Karpas-422 (cell line): ENCODE data around the gene MAMDC4. TPM values are rescaled to one million over a fixed set of nuclear protein-coding genes. Genes with fewer than 3 reads are reported as not detected.

Source experiments
- DNase-seq: peaks from one replicate; pipeline ENCODE4 v3.0.0-alpha.2; 2015
- H2AFZ ChIP-seq: fragments of 200-600 bp; sonication (generic); 2 replicates; pipeline ENCODE4 v1.6.1; 2014; ENCODE audit warnings: antibody characterized with exemption, low read length, mixed read lengths
- H3K27ac ChIP-seq: fragments of 200-600 bp; sonication (generic); 2 replicates; pipeline ENCODE4 v1.5.1; 2014; ENCODE audit warnings: mild to moderate bottlenecking, low read length, moderate library complexity
- H3K27me3 ChIP-seq: fragments of 200-600 bp; sonication (generic); 2 replicates; pipeline ENCODE4 v1.6.1; 2014; ENCODE audit warnings: low read length, mixed read lengths
- H3K36me3 ChIP-seq: fragments of 200-600 bp; sonication (generic); 2 replicates; pipeline ENCODE4 v1.6.1; 2014; ENCODE audit warnings: low read length, mixed read lengths; ENCODE audit not compliant: insufficient read depth
- H3K4me1 ChIP-seq: fragments of 200-600 bp; sonication (generic); 2 replicates; pipeline ENCODE4 v1.6.1; 2014; ENCODE audit warnings: mild to moderate bottlenecking, low read length, mixed read lengths
- H3K4me2 ChIP-seq: fragments of 200-600 bp; sonication (generic); 2 replicates; pipeline ENCODE4 v1.6.1; 2014; ENCODE audit warnings: low read length, low read depth, mild to moderate bottlenecking; ENCODE audit not compliant: poor library complexity, severe bottlenecking
- H3K4me3 ChIP-seq: fragments of 200-600 bp; sonication (generic); 2 replicates; pipeline ENCODE4 v1.5.1; 2014; ENCODE audit warnings: mild to moderate bottlenecking, antibody characterized with exemption, low read length, mixed read lengths
- H3K79me2 ChIP-seq: fragments of 200-600 bp; sonication (generic); 2 replicates; pipeline ENCODE4 v1.6.1; 2014; ENCODE audit warnings: mild to moderate bottlenecking, low read length, mixed read lengths
- H3K9ac ChIP-seq: fragments of 200-600 bp; sonication (generic); 2 replicates; pipeline ENCODE4 v1.6.0; 2014; ENCODE audit warnings: low read length
- H3K9me2 ChIP-seq: fragments of 200-600 bp; sonication (generic), shearing (Covaris generic); replicated peaks from 2 replicates; pipeline ENCODE4 v1.6.0; 2014; ENCODE audit warnings: mild to moderate bottlenecking, low read length, moderate library complexity; ENCODE audit not compliant: insufficient read depth
- H3K9me3 ChIP-seq: fragments of 300-700, 200-600 bp; sonication (generic); 2 replicates; pipeline ENCODE4 v1.6.1; 2014; ENCODE audit warnings: low read length, mixed read lengths
- H4K20me1 ChIP-seq: fragments of 200-600 bp; sonication (generic); 2 replicates; pipeline ENCODE4 v1.6.1; 2014; ENCODE audit warnings: mild to moderate bottlenecking, antibody characterized with exemption, low read length, low read depth; ENCODE audit not compliant: insufficient read depth
- total RNA-seq: library from RNA; depleted of rRNA; stranded (reverse); fragments of >200 nt; shearing (Covaris generic); gene quantifications from 2 replicates; pipeline ENCODE4 v1.2.3, GENCODE V29; 2014; ENCODE audit warnings: low replicate concordance

MAMDC4 gene
- total RNA-seq, 1 experiment from 2014 or later = 7.9 TPM

DNA sequence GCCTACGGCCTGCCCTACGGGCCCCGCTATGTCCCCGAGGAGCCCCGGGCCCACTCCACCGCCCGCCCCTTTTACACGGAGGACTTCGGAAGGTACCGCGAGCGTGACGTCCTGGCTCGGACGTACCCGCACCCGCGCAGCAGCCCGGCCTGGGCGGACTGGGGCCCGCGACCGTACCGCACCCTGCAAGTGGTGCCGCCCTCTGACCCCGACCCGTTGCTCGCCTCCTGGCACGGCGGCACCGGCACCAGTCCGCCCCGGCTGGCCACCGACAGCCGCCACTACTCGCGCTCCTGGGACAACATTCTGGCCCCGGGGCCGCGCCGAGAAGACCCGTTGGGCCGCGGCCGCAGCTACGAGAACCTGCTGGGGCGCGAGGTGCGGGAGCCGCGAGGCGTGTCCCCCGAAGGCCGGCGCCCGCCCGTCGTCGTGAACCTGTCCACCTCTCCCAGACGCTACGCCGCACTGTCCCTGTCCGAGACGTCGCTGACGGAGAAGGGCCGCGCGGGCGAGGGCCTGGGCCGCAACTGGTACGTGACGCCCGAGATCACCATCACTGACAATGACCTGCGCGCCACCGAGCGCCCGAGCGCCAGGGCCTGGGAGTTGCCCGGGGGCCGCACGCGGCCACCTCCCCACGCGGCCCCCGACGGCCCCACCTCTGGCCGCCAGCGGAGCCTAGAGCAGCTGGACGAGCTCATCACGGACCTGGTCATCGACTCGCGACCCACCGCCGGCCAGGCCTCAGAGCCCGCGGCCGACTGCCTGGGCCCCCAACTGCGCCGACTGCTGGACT is 6.5 kb upstream of the MAMDC4 start:
- Histone ChIP-seq H3K4me2 (no peak overlapping the region), H3K4me3 (no peak overlapping the region), H3K9ac (no peak overlapping the region), H3K4me1 (peaks cover 42% of the 10 kb centered on the region), H3K79me2 (no peaks in the 10 kb centered on the region), H4K20me1 (peaks cover 11% of the 10 kb centered on the region), H3K36me3 (peaks cover under 1% of the 10 kb centered on the region; the same call in 1 of the 2 replicates), H3K9me3 (no peaks in the 10 kb centered on the region), H3K9me2 (no peaks in the 10 kb centered on the region), H3K27me3 (no peaks in the 10 kb centered on the region), H3K27ac (no peak overlapping the region), H2AFZ (no peak overlapping the region)
- DNase-seq = no peak

DNA sequence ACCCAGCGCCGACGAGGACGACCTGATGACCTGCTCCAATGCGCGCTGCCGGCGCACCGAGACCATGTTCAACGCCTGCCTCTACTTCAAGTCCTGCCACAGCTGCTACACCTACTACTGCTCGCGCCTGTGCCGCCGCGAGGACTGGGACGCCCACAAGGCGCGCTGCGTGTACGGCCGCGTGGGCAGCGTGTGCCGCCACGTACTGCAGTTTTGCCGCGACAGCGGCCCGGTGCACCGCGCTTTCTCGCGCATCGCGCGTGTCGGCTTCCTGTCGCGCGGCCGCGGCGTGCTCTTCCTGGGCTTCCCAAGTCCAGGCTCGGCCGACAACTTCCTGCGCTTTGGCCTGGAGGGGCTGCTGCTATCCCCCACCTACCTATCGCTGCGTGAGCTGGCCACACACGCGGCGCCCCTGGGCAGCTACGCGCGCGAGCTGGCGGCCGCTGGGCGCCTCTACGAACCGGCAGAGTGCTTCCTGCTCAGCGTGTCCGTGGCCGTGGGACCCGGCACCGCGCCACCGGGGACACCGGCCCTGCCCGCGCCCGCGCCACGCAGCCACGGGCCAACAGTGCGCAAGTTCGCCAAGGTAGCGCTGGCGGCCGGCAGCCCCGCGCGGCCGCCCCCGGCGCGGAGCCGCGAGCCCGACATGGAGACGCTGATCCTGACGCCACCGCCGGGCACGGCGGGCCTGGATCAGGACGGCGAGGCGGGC is 5.6 kb upstream of the MAMDC4 start:
- Histone ChIP-seq H3K4me3 (no peak overlapping the region), H3K4me1 (peaks cover 33% of the 10 kb centered on the region)

DNA sequence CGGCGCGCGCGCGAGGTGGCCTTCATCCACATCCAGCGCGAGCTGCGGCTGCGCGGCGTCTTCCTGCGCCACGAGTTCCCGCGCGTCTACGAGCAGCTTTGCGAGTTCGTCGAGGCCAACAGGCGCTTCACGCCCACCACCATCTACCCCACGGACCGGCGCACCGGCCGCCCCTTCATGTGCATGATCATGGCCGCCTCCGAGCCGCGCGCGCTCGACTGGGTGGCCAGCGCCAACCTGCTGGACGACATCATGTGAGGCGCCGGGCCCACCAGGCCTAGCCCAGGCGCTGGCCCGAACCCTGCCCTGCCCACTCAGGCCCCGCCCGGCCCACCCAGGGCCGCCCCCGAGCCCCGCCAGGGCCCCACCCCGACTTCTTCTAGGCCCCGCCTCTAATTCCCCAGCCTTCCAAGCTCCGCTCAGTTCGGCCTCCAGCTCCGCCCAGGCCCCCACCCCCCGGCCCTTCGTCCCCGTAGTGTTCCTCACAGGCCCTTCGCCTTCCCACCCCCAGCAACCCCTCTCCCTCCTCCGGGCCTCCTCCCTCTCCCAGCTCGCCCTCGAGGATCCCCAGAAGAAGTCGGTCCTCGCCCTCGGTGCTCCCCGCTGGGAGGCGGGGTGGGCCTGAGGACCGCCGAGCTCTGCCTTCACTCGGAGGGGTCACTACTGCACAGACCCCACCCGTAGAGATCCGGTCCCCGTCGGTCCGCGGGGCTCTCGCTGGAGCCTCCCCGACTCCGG is 4.9 kb upstream of the MAMDC4 start:
- peak; percentile 82 for DNase-seq
- Histone ChIP-seq H3K9ac (peak overlapping the region; percentile 73), H3K4me1 (peaks cover 27% of the 10 kb centered on the region), H4K20me1 (peaks cover 13% of the 10 kb centered on the region), H3K4me2 (peak overlapping the region; percentile 74), H3K9me2 (no peaks in the 10 kb centered on the region), H3K9me3 (no peaks in the 10 kb centered on the region), H2AFZ (no peak overlapping the region), H3K27ac (peak overlapping the region; percentile 63), H3K27me3 (no peaks in the 10 kb centered on the region), H3K36me3 (peaks cover 3% of the 10 kb centered on the region; the same call in 1 of the 2 replicates), H3K79me2 (no peaks in the 10 kb centered on the region), H3K4me3 (peak overlapping the region; percentile 79)

More for the DNA sequence above, 5.6 kb upstream of the MAMDC4 start:
- H3K9me2 ChIP-seq = no peaks in the 10 kb centered on the region
- H2AFZ ChIP-seq = no peak overlapping the region
- H4K20me1 ChIP-seq = peaks cover 13% of the 10 kb centered on the region
- no peaks in the 10 kb centered on the region for H3K9me3 ChIP-seq
- H3K27ac ChIP-seq = no peak overlapping the region
- H3K4me2 ChIP-seq = no peak overlapping the region
- H3K79me2 ChIP-seq = no peaks in the 10 kb centered on the region
- DNase-seq = no peak
- peaks cover 3% of the 10 kb centered on the region; the same call in 1 of the 2 replicates for H3K36me3 ChIP-seq
- H3K9ac ChIP-seq = no peak overlapping the region
- H3K27me3 ChIP-seq = no peaks in the 10 kb centered on the region

DNA sequence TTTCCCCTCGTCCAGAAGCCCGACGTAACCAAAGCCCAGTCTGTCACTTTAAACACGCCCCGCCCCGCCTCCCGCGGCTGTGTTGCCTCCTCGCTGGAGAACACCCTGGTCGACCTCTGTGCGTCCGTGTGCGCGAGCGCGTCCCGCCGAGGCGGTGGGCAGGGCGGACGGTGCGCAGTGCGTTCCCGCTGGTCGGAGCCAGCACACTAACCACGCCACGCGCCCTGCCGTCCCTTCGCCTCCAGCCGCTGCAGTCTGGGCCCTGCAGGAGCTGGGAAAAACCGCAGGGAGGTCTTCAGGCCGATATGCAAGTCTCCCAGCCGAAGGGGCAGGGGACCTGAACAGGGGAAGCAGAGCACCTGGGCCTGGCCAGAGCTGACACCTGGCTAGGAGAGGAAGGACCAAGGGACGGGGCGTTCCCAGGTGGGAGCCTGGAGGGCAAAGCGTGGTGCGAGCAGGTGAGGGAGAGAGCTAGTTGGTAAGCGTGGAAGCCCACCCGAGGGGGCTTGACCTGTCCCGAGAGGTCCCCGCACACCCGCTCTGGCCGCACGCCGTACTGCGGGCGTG is 4.2 kb upstream of the MAMDC4 start:
- Histone ChIP-seq H3K27me3 (no peaks in the 10 kb centered on the region), H3K4me2 (peak overlapping the region; percentile 74), H3K9me3 (no peaks in the 10 kb centered on the region), H2AFZ (no peak overlapping the region), H4K20me1 (peaks cover 13% of the 10 kb centered on the region), H3K4me1 (peaks cover 23% of the 10 kb centered on the region), H3K9me2 (no peaks in the 10 kb centered on the region), H3K9ac (peak overlapping the region; percentile 73), H3K36me3 (peaks cover 3% of the 10 kb centered on the region; the same call in 1 of the 2 replicates), H3K79me2 (no peaks in the 10 kb centered on the region), H3K4me3 (peak overlapping the region; percentile 79), H3K27ac (peak overlapping the region; percentile 63)
- peak; percentile 94 for DNase-seq

DNA sequence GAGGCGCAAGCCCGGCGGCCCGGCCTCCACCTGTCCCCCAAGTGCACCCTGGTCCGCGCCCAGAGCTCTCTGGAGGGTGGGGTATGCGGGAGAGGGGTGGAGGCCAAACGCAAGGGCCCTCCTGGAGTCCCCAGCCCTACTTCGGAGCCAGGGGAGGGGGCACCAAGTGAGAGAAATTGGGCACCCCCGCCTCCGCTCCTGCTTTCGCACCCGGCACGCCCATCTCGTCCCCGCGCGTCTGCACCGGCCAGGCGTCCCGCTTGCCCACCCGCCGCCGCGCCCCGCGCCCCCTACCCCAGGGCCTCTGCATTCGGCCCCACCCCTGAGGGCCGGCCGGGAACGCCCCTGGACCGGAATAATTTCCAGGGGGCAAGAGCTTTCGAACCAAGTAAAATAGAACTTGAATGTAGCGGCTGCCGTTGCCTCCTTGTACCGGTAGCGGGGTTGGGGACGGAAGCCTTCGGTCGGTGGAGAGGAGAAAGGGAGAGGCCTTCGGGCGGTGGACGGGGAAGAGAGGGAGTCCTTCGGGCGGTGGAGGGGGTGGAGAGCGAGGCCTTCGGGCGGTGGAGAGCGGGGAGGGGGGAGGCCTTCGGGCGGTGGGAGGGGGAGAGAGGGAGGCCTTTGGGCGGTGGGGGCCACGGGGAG is 3.6 kb upstream of the MAMDC4 start:
- no peaks in the 10 kb centered on the region for H3K27me3 ChIP-seq
- H3K9me2 ChIP-seq = no peaks in the 10 kb centered on the region
- no peaks in the 10 kb centered on the region for H3K9me3 ChIP-seq
- peak overlapping the region; percentile 79 for H3K4me3 ChIP-seq
- H3K27ac ChIP-seq = peak overlapping the region; percentile 63
- H3K36me3 ChIP-seq = peaks cover 3% of the 10 kb centered on the region; the same call in 1 of the 2 replicates
- peak overlapping the region; percentile 74 for H3K4me2 ChIP-seq
- DNase-seq = peak; percentile 80
- peaks cover 13% of the 10 kb centered on the region for H4K20me1 ChIP-seq
- H2AFZ ChIP-seq = no peak overlapping the region
- H3K4me1 ChIP-seq = peaks cover 17% of the 10 kb centered on the region
- no peaks in the 10 kb centered on the region for H3K79me2 ChIP-seq
- peak overlapping the region; percentile 73 for H3K9ac ChIP-seq

DNA sequence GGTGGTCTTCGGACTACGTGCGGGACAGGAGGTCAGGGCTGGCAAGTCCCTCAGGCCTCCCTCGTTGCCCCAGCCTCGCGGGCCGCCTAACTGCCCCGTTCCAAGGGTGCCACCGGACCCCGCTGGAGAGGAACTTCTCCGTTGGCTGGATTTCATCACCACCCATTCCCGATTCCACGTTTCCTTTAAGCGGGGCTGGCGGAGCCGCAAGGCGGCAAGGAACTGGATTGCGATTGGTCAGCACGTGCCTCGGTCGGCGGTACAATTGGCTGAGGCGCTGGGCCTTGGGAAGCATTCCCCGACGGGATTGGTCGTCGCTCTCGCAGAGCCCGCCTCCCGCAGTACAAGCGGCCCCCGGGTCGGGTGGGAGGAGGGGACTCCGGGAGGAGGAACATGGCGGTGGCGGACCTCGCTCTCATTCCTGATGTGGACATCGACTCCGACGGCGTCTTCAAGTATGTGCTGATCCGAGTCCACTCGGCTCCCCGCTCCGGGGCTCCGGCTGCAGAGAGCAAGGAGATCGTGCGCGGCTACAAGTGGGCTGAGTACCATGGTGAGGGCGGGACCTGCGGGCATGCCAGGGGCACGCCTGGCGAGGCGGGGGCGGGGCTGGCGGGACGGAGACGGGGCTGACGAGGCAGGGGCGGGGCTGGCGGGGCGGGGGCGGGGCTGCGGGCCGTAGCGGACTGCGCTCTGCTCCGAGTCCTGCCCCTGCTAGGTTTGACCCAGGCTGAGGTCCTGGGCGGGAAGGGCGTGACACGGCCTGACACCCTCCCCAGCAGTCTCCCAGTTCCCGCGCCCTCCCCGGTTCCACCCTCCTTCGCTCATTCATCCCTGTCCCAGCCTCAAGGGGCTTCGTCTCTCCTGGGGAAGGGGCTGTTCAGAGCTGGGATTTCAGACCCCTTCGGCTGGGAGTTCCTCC is 2.8 kb upstream of the MAMDC4 start, which contains the start of gene PHPT1:
TSS of gene PHPT1 (plus strand) at position 372 of the 922 bp plus-strand sequence. CDS start at position 394, 22 bp downstream.
- DNase-seq = peak; percentile 99
- H3K27me3 ChIP-seq = no peaks in the 10 kb centered on the region

More for the DNA sequence above, 2.8 kb upstream of the MAMDC4 start, which contains the start of gene PHPT1:
- H3K9ac ChIP-seq = peak within 1 kb of the TSS; percentile 73
- H3K9me2 ChIP-seq = no peaks in the 10 kb centered on the region
- H4K20me1 ChIP-seq = peaks cover 13% of the 10 kb centered on the region
- H2AFZ ChIP-seq = no peak within 1 kb of the TSS
- H3K9me3 ChIP-seq = no peaks in the 10 kb centered on the region
- peak within 1 kb of the TSS; percentile 79 for H3K4me3 ChIP-seq
- H3K4me2 ChIP-seq = peak within 1 kb of the TSS; percentile 74
- peak within 1 kb of the TSS; percentile 63 for H3K27ac ChIP-seq
- peaks cover 3% of the 10 kb centered on the region; the same call in 1 of the 2 replicates for H3K36me3 ChIP-seq
- H3K79me2 ChIP-seq = no peaks in the 10 kb centered on the region
- peaks cover 15% of the 10 kb centered on the region for H3K4me1 ChIP-seq
